AG04449 (cell line): ENCODE measurements around the gene ERCC6.

Experiments
- CTCF ChIA-PET: fragments of 350-600 bp; formaldehyde crosslinking; extraction: SDS; loops from one replicate; lab custom pipeline; 2021; ENCODE audit warnings: antibody characterized with exemption; lab: Yijun Ruan, JAX
- POLR2A ChIA-PET: fragments of 400-600, 350-600 bp; formaldehyde crosslinking; extraction: SDS; loops from one replicate; lab custom pipeline; 2020; ENCODE audit warnings: antibody characterized with exemption, inconsistent platforms; lab: Yijun Ruan, JAX
- DNase-seq: peaks from one replicate; pipeline ENCODE4 v3.0.0-alpha.2; 2010; ENCODE audit warnings: low read depth, low spot score
- H3K4me3 ChIP-seq: 2 replicates; pipeline ENCODE4 v1.5.1; 2011; ENCODE audit warnings: low read depth, mild to moderate bottlenecking, control low read depth, low read length
- CTCF ChIP-seq: IDR thresholded peaks from one replicate; pipeline ENCODE4 v1.5.1; 2011; ENCODE audit warnings: mild to moderate bottlenecking, moderate library complexity, low read length, control low read depth, inconsistent platforms; ENCODE audit not compliant: insufficient read depth; ENCODE audit errors: missing control alignments

The ERCC6 gene

GRCh38 chr10:49499305-49499851 is 39.5 kb downstream of the ERCC6 start:
- no peak for DNase-seq
- no peak for TF ChIP-seq CTCF
- CTCF ChIA-PET: interaction anchor here (1.2 to 5.7 kb wide), 5 partner anchors 12 to 844 kb away, joined by 3 to 53 read pairs (median 24); no protein-coding TSS in a partner anchor
- no peak overlapping the region for H3K4me3 ChIP-seq
- POLR2A ChIA-PET: interaction anchor here (0.7 kb wide), 1 partner anchor 12 kb away, joined by 4 read pairs; no protein-coding TSS in a partner anchor

- CTCF ChIA-PET: interaction anchor here (5.7 kb wide), 1 partner anchor 13 kb away, joined by 53 read pairs; no protein-coding TSS in a partner anchor
- no peak for DNase-seq
Measured at GRCh38 chr10:49498425-49498824, 40.5 kb downstream of the ERCC6 start.

GRCh38 chr10:49497358-49497757 is 41.6 kb downstream of the ERCC6 start:
- ChIA-PET POLR2A (no interaction called here), CTCF (interaction anchor here (1.3 to 5.7 kb wide), 4 partner anchors 14 to 841 kb away, joined by 3 to 53 read pairs (median 6); no protein-coding TSS in a partner anchor)
- no peak for TF ChIP-seq CTCF

More at GRCh38 chr10:49498425-49498824, 40.5 kb downstream of the ERCC6 start:
- H3K4me3 ChIP-seq: no peak overlapping the region
- POLR2A ChIA-PET: no interaction called here
- TF ChIP-seq CTCF: no peak

GRCh38 chr10:49488056-49488717 is 50.7 kb downstream of the ERCC6 start:
- no peak for TF ChIP-seq CTCF
- POLR2A ChIA-PET: interaction anchor here (0.9 kb wide), 1 partner anchor 11 kb away, joined by 4 read pairs; no protein-coding TSS in a partner anchor
- CTCF ChIA-PET: interaction anchor here (1.2 to 3.0 kb wide), 4 partner anchors 24 to 832 kb away, joined by 3 to 12 read pairs (median 4); no protein-coding TSS in a partner anchor
- DNase-seq: no peak
- no peak overlapping the region for H3K4me3 ChIP-seq

More at GRCh38 chr10:49497358-49497757, 41.6 kb downstream of the ERCC6 start:
- DNase-seq: no peak
- H3K4me3 ChIP-seq: no peak overlapping the region

GRCh38 chr10:49486738-49487137 is 52.2 kb downstream of the ERCC6 start:
- ChIA-PET CTCF (interaction anchor here (1.0 to 3.0 kb wide), 3 partner anchors 32 to 831 kb away, joined by 3 to 12 read pairs (median 4); no protein-coding TSS in a partner anchor), POLR2A (no interaction called here)
- DNase-seq: no peak
- no peak for TF ChIP-seq CTCF
- no peak overlapping the region for H3K4me3 ChIP-seq

- POLR2A ChIA-PET: no interaction called here
- CTCF ChIA-PET: interaction anchor here (1.0 to 3.0 kb wide), 2 partner anchors 33 to 78 kb away, joined by 3 to 12 read pairs; no protein-coding TSS in a partner anchor
- no peak for DNase-seq
- TF ChIP-seq CTCF: no peak
- no peak overlapping the region for H3K4me3 ChIP-seq
Measured at GRCh38 chr10:49486009-49486408, 52.9 kb downstream of the ERCC6 start.
